Activated T-helper 1 cell treated with anti-CD3 and anti-CD28 coated beads, Interleukin-12 subunit alpha, Interleukin-12 subunit beta, Interleukin-2, Interleukin-4 antibody, amounts not matched to agents 30 ng/mL and 10 ng/mL and 1 ng/mL, durations not matched to agents 14 hours and 24 hours and 36 hours (primary cell): ENCODE data around the gene ARID4B. TPM values are rescaled to one million over a fixed set of nuclear protein-coding genes. Genes with fewer than 3 reads are reported as not detected.

Experiments used
- DNase-seq: peaks from one replicate; pipeline ENCODE4 v3.0.0; 2021; ENCODE audit warnings: low spot score
- H3K27ac Mint-ChIP-seq: one replicate; pipeline ENCODE4 v1.8.0; 2021; ENCODE audit warnings: mild to moderate bottlenecking, mixed read lengths
- H3K27me3 Mint-ChIP-seq: one replicate; pipeline ENCODE4 v1.8.0; 2022; ENCODE audit warnings: mild to moderate bottlenecking, moderate library complexity, mixed read lengths; ENCODE audit not compliant: insufficient read depth
- H3K36me3 Mint-ChIP-seq: one replicate; pipeline ENCODE4 v1.8.0; 2021; ENCODE audit warnings: low read depth, mixed read lengths
- H3K4me1 Mint-ChIP-seq: one replicate; pipeline ENCODE4 v1.8.0; 2021; ENCODE audit warnings: low read depth, mixed read lengths
- H3K4me3 Mint-ChIP-seq: one replicate; pipeline ENCODE4 v1.8.0; 2021; ENCODE audit warnings: mild to moderate bottlenecking, moderate library complexity, mixed read lengths
- H3K9me3 Mint-ChIP-seq: one replicate; pipeline ENCODE4 v1.8.0; 2021; ENCODE audit warnings: mixed read lengths
- intact Hi-C: fragments of 100-400 bp; cut with micrococcal nuclease; formaldehyde crosslinking; loops from one replicate; pipeline ENCODE4 v1.15.1; 2024
- total RNA-seq: library from RNA; stranded (reverse); gene quantifications from 2 replicates; pipeline ENCODE4 v1.2.3, GENCODE V29; 2022

Gene ARID4B
- total RNA-seq, 1 donor from 2014 or later = 58.7 TPM

GRCh38 chr1:235343726-235344125 is 15.7 kb upstream of the ARID4B start:
- no peak overlapping the region for H3K27ac Mint-ChIP-seq
- H3K27me3 Mint-ChIP-seq = no peaks in the 10 kb centered on the region
- intact Hi-C loops = no loop called here
- no peaks in the 10 kb centered on the region for H3K4me1 Mint-ChIP-seq
- H3K4me3 Mint-ChIP-seq = no peak overlapping the region
- H3K9me3 Mint-ChIP-seq = no peaks in the 10 kb centered on the region
- H3K36me3 Mint-ChIP-seq = peaks cover 23% of the 10 kb centered on the region
- no peak for DNase-seq

GRCh38 chr1:235342471-235342870 is 14.5 kb upstream of the ARID4B start:
- Mint-ChIP-seq H3K27me3 (no peaks in the 10 kb centered on the region), H3K4me1 (no peaks in the 10 kb centered on the region), H3K9me3 (no peaks in the 10 kb centered on the region), H3K36me3 (peaks cover 23% of the 10 kb centered on the region), H3K4me3 (no peak overlapping the region), H3K27ac (no peak overlapping the region)
- DNase-seq = no peak
- intact Hi-C loops = no loop called here

- no peaks in the 10 kb centered on the region for H3K27me3 Mint-ChIP-seq
- no peak for DNase-seq
Measured at GRCh38 chr1:235342039-235342438, 14.1 kb upstream of the ARID4B start.

GRCh38 chr1:235341334-235341733 is 13.4 kb upstream of the ARID4B start:
- Mint-ChIP-seq H3K27ac (no peak overlapping the region), H3K36me3 (peaks cover 22% of the 10 kb centered on the region), H3K27me3 (no peaks in the 10 kb centered on the region), H3K4me1 (peaks cover 9% of the 10 kb centered on the region), H3K9me3 (no peaks in the 10 kb centered on the region), H3K4me3 (no peak overlapping the region)
- no peak for DNase-seq
- intact Hi-C loops = no loop called here

More at GRCh38 chr1:235342039-235342438, 14.1 kb upstream of the ARID4B start:
- H3K9me3 Mint-ChIP-seq = no peaks in the 10 kb centered on the region
- H3K4me3 Mint-ChIP-seq = no peak overlapping the region
- H3K27ac Mint-ChIP-seq = no peak overlapping the region
- intact Hi-C loops = no loop called here
- H3K36me3 Mint-ChIP-seq = peaks cover 23% of the 10 kb centered on the region
- H3K4me1 Mint-ChIP-seq = peaks cover 3% of the 10 kb centered on the region

GRCh38 chr1:235339746-235340145 is 11.8 kb upstream of the ARID4B start:
- intact Hi-C loops = no loop called here
- no peak overlapping the region for H3K4me3 Mint-ChIP-seq
- no peak overlapping the region for H3K27ac Mint-ChIP-seq
- no peaks in the 10 kb centered on the region for H3K27me3 Mint-ChIP-seq
- no peaks in the 10 kb centered on the region for H3K9me3 Mint-ChIP-seq
- H3K36me3 Mint-ChIP-seq = peaks cover 15% of the 10 kb centered on the region
- no peak for DNase-seq
- H3K4me1 Mint-ChIP-seq = peaks cover 9% of the 10 kb centered on the region

- peaks cover 14% of the 10 kb centered on the region for H3K4me1 Mint-ChIP-seq
- DNase-seq = peak; percentile 21
- peak overlapping the region; percentile 49 for H3K4me3 Mint-ChIP-seq
- H3K36me3 Mint-ChIP-seq = peaks cover 13% of the 10 kb centered on the region
- peak overlapping the region; percentile 71 for H3K27ac Mint-ChIP-seq
- intact Hi-C loops = loop anchor here (1.0 kb wide), 1 partner anchor 8 kb away; no protein-coding TSS in a partner anchor
- H3K9me3 Mint-ChIP-seq = no peaks in the 10 kb centered on the region
- H3K27me3 Mint-ChIP-seq = no peaks in the 10 kb centered on the region
Measured at GRCh38 chr1:235336903-235337302, 8.9 kb upstream of the ARID4B start.

- no peak overlapping the region for H3K4me3 Mint-ChIP-seq
- DNase-seq = no peak
- no peaks in the 10 kb centered on the region for H3K27me3 Mint-ChIP-seq
- H3K4me1 Mint-ChIP-seq = peaks cover 9% of the 10 kb centered on the region
- intact Hi-C loops = no loop called here
- H3K9me3 Mint-ChIP-seq = no peaks in the 10 kb centered on the region
- H3K36me3 Mint-ChIP-seq = peaks cover 23% of the 10 kb centered on the region
- H3K27ac Mint-ChIP-seq = no peak overlapping the region
Measured at GRCh38 chr1:235331401-235331800, 3.4 kb upstream of the ARID4B start.

GRCh38 chr1:235330918-235331285 is 2.9 kb upstream of the ARID4B start:
- Mint-ChIP-seq H3K36me3 (peaks cover 26% of the 10 kb centered on the region), H3K9me3 (no peaks in the 10 kb centered on the region), H3K27ac (no peak overlapping the region), H3K27me3 (no peaks in the 10 kb centered on the region), H3K4me1 (peaks cover 14% of the 10 kb centered on the region), H3K4me3 (no peak overlapping the region)
- intact Hi-C loops = no loop called here
- DNase-seq = no peak

- no peaks in the 10 kb centered on the region for H3K9me3 Mint-ChIP-seq
- DNase-seq = no peak
- H3K36me3 Mint-ChIP-seq = peaks cover 29% of the 10 kb centered on the region
- intact Hi-C loops = loop anchor here (1.0 to 5.0 kb wide), 10 partner anchors 8 to 851 kb away; partner anchors contain the start of gene TARBP1
- no peak overlapping the region for H3K27ac Mint-ChIP-seq
- H3K27me3 Mint-ChIP-seq = no peaks in the 10 kb centered on the region
- no peak overlapping the region for H3K4me3 Mint-ChIP-seq
- H3K4me1 Mint-ChIP-seq = peaks cover 27% of the 10 kb centered on the region
Measured at GRCh38 chr1:235329139-235329902, 1.3 kb upstream of the ARID4B start.

GRCh38 chr1:235328271-235329138 is 526 bp upstream of the ARID4B start, which contains the start of gene GGPS1:
GGPS1 (plus strand) TSS chr1:235328570; CDS start chr1:235335265, 6,695 bp downstream.
- Mint-ChIP-seq H3K9me3 (no peaks in the 10 kb centered on the region), H3K36me3 (peaks cover 27% of the 10 kb centered on the region), H3K27me3 (no peaks in the 10 kb centered on the region), H3K27ac (no peak within 1 kb of the TSS), H3K4me1 (peaks cover 28% of the 10 kb centered on the region), H3K4me3 (no peak within 1 kb of the TSS)
- peak; percentile 94 for DNase-seq
- intact Hi-C loops = loop anchor here (1.0 to 5.0 kb wide), 18 partner anchors 9 to 955 kb away; partner anchors contain the start of genes B3GALNT2, COA6, RBM34 and TARBP1

GRCh38 chr1:235326719-235327558 is 1.0 kb downstream of the ARID4B start:
- Mint-ChIP-seq H3K9me3 (no peaks in the 10 kb centered on the region), H3K27me3 (no peaks in the 10 kb centered on the region), H3K27ac (peak overlapping the region; percentile 96), H3K4me1 (peaks cover 36% of the 10 kb centered on the region), H3K4me3 (peak overlapping the region; percentile 98), H3K36me3 (peaks cover 29% of the 10 kb centered on the region)
- intact Hi-C loops = loop anchor here (1.0 to 5.0 kb wide), 4 partner anchors 10 to 370 kb away; no protein-coding TSS in a partner anchor
- peak; percentile 62 for DNase-seq

GRCh38 chr1:235325854-235326253 is 2.1 kb downstream of the ARID4B start:
- intact Hi-C loops = loop anchor here (1.0 to 5.0 kb wide), 3 partner anchors 9 to 371 kb away; no protein-coding TSS in a partner anchor
- no peaks in the 10 kb centered on the region for H3K9me3 Mint-ChIP-seq
- peak overlapping the region; percentile 96 for H3K27ac Mint-ChIP-seq
- H3K36me3 Mint-ChIP-seq = peaks cover 27% of the 10 kb centered on the region
- H3K27me3 Mint-ChIP-seq = no peaks in the 10 kb centered on the region
- no peak for DNase-seq
- H3K4me3 Mint-ChIP-seq = peak overlapping the region; percentile 98
- H3K4me1 Mint-ChIP-seq = peaks cover 44% of the 10 kb centered on the region
